Glomerular visceral epithelial cell (primary cell): Measurements from ENCODE around the gene MAP4K1.

ENCODE experiments used
- DNase-seq: peaks from one replicate; pipeline ENCODE4 v3.0.0-alpha.2; 2016; ENCODE audit errors: extremely low spot score

MAP4K1 gene

DNA sequence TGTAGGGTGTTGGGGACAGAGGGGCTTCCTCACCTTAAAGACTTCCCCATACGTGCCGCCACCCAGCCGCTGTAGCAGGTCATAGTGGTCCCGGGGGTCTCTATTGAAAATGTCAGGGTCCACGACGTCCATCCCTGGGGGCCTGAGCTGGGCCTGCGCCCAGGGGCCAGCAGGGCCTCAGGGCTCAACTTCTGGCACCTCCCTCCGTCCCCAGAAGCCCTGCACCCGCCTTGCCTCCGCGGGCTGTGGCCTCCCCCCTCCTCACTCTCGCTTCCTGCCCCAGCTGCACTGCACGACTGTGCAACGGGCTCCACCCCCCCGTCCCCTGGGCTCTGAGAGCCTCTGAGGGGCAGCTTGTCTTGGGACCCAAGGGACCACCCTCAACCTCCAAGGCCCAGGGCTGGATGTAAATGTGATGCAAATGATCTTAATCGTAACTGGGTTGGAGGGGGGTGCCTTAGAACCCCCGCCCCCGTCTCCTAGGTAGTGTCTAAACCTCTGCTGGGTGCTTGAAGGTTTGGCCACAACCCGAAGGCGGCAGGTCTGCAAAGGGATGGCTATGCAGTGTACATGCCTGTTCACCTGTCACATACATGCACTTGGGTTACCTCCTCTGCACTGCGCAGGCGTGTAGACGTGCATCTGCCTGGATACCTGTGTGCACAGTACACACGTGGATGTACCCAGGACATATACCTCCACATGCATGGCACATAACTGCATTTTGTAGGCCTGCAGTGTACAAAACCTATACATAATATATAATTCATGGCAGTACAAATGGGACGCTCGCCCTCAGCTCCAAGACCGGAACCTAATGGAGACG, at the start of gene MAP4K1:
Gene MAP4K1 (minus strand): TSS at position 190 of the 826 bp plus-strand sequence. CDS start 58 bp downstream, at position 132.
- no peak for DNase-seq

- peak; percentile 84 for DNase-seq
Measured at GRCh38 chr19:38666663-38667511, 49.1 kb upstream of the MAP4K1 start.

DNA sequence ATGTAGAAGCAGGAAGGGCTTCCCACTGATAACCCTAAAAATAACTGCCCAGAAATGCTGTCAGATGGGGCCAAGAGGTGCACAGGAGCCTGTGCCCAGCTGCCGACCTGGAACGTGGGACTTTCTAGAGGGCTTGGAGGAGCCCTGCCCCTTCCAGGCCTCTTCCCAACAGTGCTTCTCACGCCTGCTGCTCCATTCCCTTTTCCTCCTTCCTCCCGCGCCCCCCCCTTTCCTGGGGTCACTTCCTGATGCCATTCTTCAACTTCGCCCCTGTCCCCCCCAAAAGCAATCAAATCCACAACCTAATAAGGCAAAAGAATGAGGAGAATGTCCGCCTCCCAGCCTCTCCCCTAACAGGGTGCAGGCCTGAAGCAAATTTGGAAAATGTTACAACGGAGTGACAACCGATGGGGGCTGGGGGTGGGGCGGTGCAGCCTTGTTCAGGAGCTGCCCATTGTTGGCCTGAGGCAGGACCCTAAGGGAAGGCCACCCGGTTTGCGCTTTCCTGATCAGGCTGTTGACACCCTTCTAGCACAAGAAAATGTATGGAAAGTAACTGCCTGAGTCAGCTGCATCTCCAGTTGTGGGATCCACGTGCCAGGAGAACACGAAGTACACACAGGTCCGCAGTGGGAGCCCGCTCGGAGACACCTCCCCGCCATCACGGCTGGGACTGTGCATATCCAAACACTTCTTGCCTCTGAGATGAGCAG, 48.4 kb upstream of the MAP4K1 start:
- peak; percentile 58 for DNase-seq

DNA sequence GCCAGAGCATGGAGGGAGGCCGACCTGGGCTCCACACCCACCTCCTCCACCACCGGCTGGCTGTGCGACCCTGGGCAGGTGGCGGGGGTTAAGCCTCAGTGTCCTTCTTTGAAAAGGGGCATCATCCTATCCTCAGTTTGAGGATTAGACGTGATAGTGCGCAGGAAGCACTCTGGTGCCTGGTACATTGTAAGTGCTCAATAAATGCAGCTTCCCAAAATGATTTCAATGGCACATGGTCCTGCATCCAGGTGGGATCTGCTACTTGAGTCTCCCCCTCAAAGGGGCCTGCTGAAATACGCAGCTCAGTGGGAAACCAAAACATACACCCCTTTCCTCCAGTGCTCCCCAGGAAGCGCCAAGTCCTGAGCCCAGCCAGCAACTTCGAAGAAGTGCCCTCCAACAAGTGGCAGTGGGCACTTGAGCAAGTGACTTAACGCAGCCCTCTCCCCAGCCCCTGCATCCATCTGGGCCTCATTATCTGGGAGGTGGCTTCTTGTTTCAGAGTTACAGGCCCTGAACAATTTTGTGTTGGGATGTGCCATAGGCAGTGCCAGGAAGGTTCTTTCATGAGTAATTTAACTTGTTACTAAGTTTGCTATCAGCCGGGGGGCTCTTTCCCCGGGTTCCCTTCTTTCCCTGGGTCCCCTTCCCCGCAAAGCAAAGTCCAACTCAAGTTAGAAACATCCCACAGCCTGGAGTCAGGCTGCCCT, 47.6 kb upstream of the MAP4K1 start:
- DNase-seq, result no peak

GRCh38 chr19:38664503-38665211, 46.9 kb upstream of the MAP4K1 start:
- DNase-seq, result no peak

DNA sequence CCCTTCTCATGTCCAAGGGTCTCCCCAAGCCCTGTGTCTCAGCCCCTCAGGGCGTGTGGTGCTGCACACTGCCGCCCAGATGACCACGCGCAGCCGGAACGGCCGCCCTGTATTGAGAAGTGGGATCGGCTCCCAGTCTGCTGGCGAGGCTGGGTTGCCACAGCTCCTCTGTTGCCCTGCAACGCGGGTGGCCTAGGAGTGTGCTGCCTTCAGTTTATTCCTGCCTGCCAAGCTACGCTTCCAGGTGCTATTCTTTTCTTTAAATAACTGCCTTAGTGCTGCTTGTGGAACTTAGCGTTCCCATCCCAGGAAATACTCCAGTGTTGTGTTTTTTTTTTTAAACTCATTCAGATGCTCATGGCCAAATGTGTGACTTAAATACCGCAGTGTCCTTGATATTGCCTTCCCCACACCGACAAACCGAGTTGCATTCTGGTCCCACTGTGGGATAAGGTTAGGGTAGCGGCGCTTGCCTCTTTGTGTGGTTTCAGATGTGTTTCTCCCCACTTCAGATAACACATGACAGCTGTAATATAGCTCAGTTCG, 46.3 kb upstream of the MAP4K1 start:
- DNase-seq, result no peak

DNA sequence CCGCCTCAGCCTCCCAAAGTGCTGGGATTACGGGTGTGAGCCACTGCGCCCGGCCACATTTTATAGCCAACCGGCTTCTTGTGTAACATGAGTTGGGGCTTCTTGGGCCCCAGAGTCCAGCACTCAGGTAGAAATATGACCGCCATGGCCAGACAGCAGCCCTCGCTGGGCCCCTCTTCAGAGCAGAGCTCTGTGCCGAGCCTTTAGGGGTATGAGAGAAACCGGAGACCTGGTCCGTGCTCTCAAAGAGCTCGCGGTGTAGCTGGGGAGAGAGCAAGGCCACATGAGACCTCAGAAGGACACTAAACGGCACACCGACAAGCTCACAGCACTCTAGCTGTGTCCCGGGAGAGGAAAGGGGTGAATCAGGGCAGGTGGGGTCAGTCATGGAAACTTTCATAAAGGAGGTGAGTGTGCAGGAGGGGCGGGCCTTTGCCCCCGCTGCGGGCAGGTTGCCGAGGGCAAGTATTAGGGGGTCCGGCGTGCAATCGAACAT, 45.5 kb upstream of the MAP4K1 start:
- no peak for DNase-seq

DNA sequence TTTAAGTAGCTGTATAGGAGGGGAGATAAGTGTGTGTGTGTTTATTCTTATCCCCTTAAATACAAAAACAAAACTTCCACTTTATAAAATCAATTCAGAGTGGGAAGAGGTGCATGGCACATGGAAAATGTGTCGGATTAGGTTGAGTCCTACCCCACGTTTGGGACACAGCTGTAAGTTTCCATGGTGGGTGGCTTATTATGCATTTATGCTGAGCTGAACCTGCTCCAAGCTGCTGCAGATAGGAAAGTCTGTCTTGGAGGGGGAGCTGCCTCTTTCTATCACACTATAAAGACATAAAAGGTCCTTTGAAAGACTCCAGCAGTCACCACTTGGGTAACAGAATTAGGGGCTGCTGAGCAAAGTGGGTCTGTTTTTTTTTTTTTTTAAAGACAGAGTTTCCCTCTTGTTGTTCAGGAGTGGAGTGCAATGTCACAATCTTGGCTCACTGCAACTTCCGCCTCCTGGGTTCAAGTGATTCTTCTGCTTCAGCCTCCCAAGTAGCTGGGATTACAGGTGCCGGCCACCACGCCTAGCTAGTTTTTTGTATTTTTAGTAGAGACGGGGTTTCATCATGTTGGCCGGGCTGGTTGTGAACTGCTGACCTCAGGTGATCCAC, 44.9 kb upstream of the MAP4K1 start:
- DNase-seq, result no peak

DNA sequence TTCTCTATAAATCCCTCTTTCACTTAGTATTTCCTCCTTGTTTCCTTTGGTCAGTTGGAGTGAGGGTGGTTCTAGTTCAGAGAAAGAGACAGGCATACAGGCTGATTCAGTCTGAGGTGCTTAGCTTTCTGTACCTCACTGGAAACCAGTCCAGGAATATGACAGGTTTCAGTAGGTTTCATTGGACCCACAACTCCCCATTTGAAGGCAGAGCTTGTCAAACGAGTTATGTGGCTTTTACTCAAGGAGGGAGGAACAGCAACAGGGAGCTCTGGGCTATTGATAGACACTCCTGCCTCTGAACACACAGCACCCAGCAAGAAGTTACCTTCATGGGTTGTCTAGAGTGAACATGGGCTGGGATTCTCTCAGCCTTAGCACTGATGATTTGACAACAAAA, 44.2 kb upstream of the MAP4K1 start:
- no peak for DNase-seq

GRCh38 chr19:38661136-38661535, 43.4 kb upstream of the MAP4K1 start:
- no peak for DNase-seq

DNA sequence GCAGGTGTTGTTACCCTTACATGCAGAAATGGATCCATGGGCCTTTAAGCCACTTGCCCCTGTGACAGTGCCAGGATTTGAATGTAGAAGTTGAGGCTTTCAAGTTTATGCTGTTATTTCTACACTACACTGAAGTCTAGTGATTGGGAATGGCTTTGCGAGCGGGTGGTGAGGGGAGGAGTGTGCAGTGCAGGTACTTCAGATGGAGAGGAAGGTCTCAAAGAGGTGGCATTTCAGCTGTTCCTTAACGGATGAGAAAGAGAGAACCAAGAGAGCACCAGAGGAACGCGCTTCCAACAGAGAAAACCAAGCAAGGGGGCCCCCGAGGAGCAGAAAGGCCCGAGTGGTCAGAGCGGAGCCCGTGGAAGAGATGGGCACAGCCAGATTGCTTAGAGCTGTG, 43.0 kb upstream of the MAP4K1 start:
- DNase-seq, result no peak

- DNase-seq, result peak; percentile 98
Measured at GRCh38 chr19:38658462-38659306, 40.9 kb upstream of the MAP4K1 start.

GRCh38 chr19:38657633-38658222, 40.0 kb upstream of the MAP4K1 start:
- DNase-seq, result peak; percentile 87

GRCh38 chr19:38656171-38656981, 38.6 kb upstream of the MAP4K1 start:
- DNase-seq, result no peak

- DNase-seq, result no peak
Measured at GRCh38 chr19:38655148-38655824, 37.5 kb upstream of the MAP4K1 start.

DNA sequence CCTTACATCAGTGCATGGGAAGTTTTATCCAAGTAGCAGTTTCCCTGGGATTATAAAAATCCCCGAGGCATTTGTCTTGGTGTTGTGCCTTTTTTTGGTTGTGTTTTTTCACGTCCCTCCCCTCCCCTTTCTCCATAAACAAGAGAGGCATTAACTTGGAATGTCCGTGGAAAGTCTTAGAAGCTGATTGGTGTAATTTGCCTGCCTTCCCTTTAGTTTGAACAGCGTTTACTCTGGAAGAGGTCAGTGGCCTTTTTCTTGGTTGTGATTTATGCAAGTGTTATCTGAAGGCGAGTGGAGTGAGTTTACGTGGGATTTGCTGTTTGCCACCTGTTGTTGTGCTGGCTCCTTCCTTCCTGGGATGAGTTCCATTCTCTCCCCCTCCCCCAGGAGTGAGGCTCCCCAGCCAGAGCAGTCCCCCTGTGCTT, 36.9 kb upstream of the MAP4K1 start:
- no peak for DNase-seq

DNA sequence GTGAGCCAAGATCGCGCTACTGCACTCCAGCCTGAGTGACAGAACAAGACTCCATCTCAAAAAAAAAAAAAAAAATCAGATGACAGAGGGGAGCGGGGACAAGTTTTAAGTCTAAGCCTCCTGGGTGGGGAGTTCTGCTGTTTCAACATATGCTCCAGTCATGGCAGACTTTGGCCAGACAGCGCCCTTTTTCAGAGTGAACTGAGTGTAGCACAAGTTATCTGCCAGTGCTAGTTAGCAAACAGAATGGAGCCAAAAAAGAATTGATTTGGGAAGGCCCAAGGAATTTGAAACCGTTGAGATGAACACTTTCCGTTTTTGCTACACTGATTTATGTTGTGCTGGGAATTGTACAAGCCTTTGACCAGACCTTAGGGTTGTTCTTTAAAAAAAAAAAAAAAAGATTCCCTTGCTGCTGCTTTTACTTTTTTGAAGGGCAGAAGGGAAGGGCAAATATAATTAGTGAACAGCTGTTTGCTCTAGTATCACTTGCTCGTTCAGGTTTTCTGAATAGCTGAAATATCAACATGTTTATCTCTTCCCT, 35.3 kb upstream of the MAP4K1 start:
- DNase-seq, result no peak
